Measurements from ENCODE around the gene SH3RF3. TPM values are rescaled to one million over a fixed set of nuclear protein-coding genes. Genes with fewer than 3 reads are reported as not detected.

Gene SH3RF3
- polyA plus RNA-seq, 1 of the 3 experiments (the other 2 are of a cell fraction), result 1.9 TPM

- H3K27me3 ChIP-seq (ENCODE audit: insufficient read depth), result no peaks in the 10 kb centered on the region
- ChIA-PET POLR2A (no interaction called here), CTCF (interaction anchor here (2.1 kb wide), 1 partner anchor 322 kb away, joined by 6 read pairs; no protein-coding TSS in a partner anchor)
- H3K36me3 ChIP-seq (replicated peaks in 1 of 2; ENCODE audit: control insufficient read depth in 1 of 2, insufficient read depth in 2 of 2, low read length in 1 of 2), result no peaks in the 10 kb centered on the region
- H3F3A ChIP-seq (replicated peaks; ENCODE audit: insufficient read depth), result peaks cover 12% of the 10 kb centered on the region
- no peak overlapping the region for H3K4me3 ChIP-seq (ENCODE audit: low read depth in 2 of 2, low read length in 1 of 2)
- H3K9me2 ChIP-seq, result no peaks in the 10 kb centered on the region
- 85% methylated on average over 17 of the region's 19 CpGs for WGBS (ENCODE audit: low lambda C conversion rate)
- no peak for TF ChIP-seq JUND (IDR thresholded peaks at IDR 0.05)
- no peak for TF ChIP-seq GATA2 (CRISPR knock-in tag; IDR thresholded peaks at IDR 0.05)
- no peak for TF ChIP-seq PBX3 (IDR thresholded peaks at IDR 0.05)
- no peak for TF ChIP-seq REST (IDR thresholded peaks at IDR 0.05; ENCODE audit: low read depth, low read length)
- TF ChIP-seq RXRA (IDR thresholded peaks at IDR 0.05; ENCODE audit: borderline replicate concordance, low read depth), result no peak
- no peak for TF ChIP-seq TAF1 (IDR thresholded peaks at IDR 0.05; ENCODE audit: borderline replicate concordance, low read depth, low read length)
- TF ChIP-seq ZBTB33 (IDR thresholded peaks at IDR 0.05; ENCODE audit: borderline replicate concordance, low read depth), result no peak
- no peak for TF ChIP-seq RFX5 (IDR thresholded peaks at IDR 0.05; ENCODE audit: low read length)
- no peak for TF ChIP-seq USF2 (IDR thresholded peaks at IDR 0.05; ENCODE audit: borderline replicate concordance, low read depth, low read length)
- no peak overlapping the region for H3K27ac ChIP-seq (ENCODE audit: low read depth in 2 of 2, low read length in 1 of 2)
- no peak for DNase-seq
- H2AFZ ChIP-seq (ENCODE audit: low read depth), result no peak overlapping the region
- H3K4me2 ChIP-seq, result no peak overlapping the region
- peaks cover 5% of the 10 kb centered on the region; the same call in 1 of the 2 replicates for H4K20me1 ChIP-seq (ENCODE audit: insufficient read depth)
- no peak overlapping the region for H3K9ac ChIP-seq
- peaks cover 5 to 29% of the 10 kb centered on the region in 2 experiments; a peak in 2 of 4 replicates for H3K4me1 ChIP-seq (ENCODE audit: control insufficient read depth in 1 of 2, insufficient read depth in 2 of 2, low read depth in 1 of 2, low read length in 1 of 2)
- H3K79me2 ChIP-seq (ENCODE audit: insufficient read depth), result peaks cover 47% of the 10 kb centered on the region; the same call in 1 of the 2 replicates
- H3K9me3 ChIP-seq, result no peaks in the 10 kb centered on the region
Observed at GRCh38 chr2:109187711-109188495, 58.9 kb downstream of the SH3RF3 start.

Measured in SK-N-SH (cell line).